Gastrocnemius medialis (tissue), 4 donors: ENCODE measurements around the gene E2F3. TPM values are rescaled to one million over a fixed set of nuclear protein-coding genes. Genes with fewer than 3 reads are reported as not detected.
A peak's percentile ranks its signal among the peaks of the same experiment; 100 is the strongest.
"Not testable (repeated sequence)": the region's sequence is repeated elsewhere in the genome, so short reads cannot be mapped to it uniquely, and the experiment has no call there.

Experiments
- ATAC-seq, 2 donors: fragments of 150-250 bp; one replicate each; pipeline ENCODE4 v1.9.1; 2016
- DNase-seq, 2 donors: peaks; one replicate each; pipeline ENCODE4 v3.0.0-alpha.2; 2019
- H3K27ac ChIP-seq, 4 donors: fragments of 200-600 bp; sonication (generic); 1 replicate in 1 of 4; 2 replicates in 3 of 4; pipeline ENCODE4 v1.5.1; 2016 to 2018; ENCODE audit warnings: mild to moderate bottlenecking in 2 of 4, moderate library complexity in 1 of 4
- H3K27me3 ChIP-seq, 3 donors: fragments of 200-600 bp; sonication (generic) in 2 of 3; 1 replicate in 1 of 3; 2 replicates in 2 of 3; pipeline versions ENCODE4 v1.5.1 to v1.6.0; 2016 to 2019; ENCODE audit warnings: mild to moderate bottlenecking in 1 of 3, moderate library complexity in 1 of 3
- H3K36me3 ChIP-seq, 2 donors: fragments of 200-600 bp; sonication (generic) in 1 of 2; one replicate each; pipeline ENCODE4 v1.5.1; 2017 to 2018
- H3K4me1 ChIP-seq, 2 donors: fragments of 200-600 bp; sonication (generic) in 1 of 2; one replicate each; pipeline ENCODE4 v1.5.1; 2016 to 2017; ENCODE audit warnings: mild to moderate bottlenecking in 2 of 2
- H3K4me3 ChIP-seq, 4 donors: fragments of 200-600 bp; sonication (generic) in 3 of 4; 1 replicate in 1 of 4; 2 replicates in 3 of 4; pipeline ENCODE4 v1.5.1; 2016 to 2019; ENCODE audit warnings: mild to moderate bottlenecking in 2 of 4
- H3K9me3 ChIP-seq, 3 donors: fragments of 200-600 bp; sonication (generic) in 2 of 3; 1 replicate in 1 of 3; 2 replicates in 2 of 3; pipeline ENCODE4 v1.5.1; 2016 to 2019
- CTCF ChIP-seq, 5 experiments: fragments of 450-650 bp in 3 of 5; fragments of 200-600 bp in 2 of 5; sonication (generic) in 2 of 5; IDR thresholded peaks in 4 of 5; conservative IDR thresholded peaks in 1 of 5; 1 replicate in 4 of 5; 2 replicates in 1 of 5; pipeline ENCODE4 v1.5.1; 2016 to 2019; ENCODE audit warnings: antibody characterized with exemption in 5 of 5, mild to moderate bottlenecking in 3 of 5, moderate library complexity in 3 of 5
- POLR2A ChIP-seq, 2 donors: fragments of 450-650 bp; IDR thresholded peaks; one replicate each; pipeline ENCODE4 v1.6.1; 2017; ENCODE audit warnings: antibody characterized with exemption in 2 of 2, mild to moderate bottlenecking in 2 of 2, moderate library complexity in 2 of 2
- in situ Hi-C, 4 donors: fragments of 200-750 bp; cut with MboI; loops; one replicate each; pipeline versions ENCODE4 v1.15.0 to v1.8.0; 2017; ENCODE audit warnings: low sequenced_read_pairs in 4 of 4
- intact Hi-C: fragments of 100-400 bp; cut with DNase I; formaldehyde crosslinking; loops from one replicate; pipeline ENCODE4 v1.15.1; 2023; ENCODE audit warnings: low total_unique reads
- total RNA-seq, 4 donors: library from RNA; depleted of rRNA; stranded (reverse); fragments of >200 nt; gene quantifications; one replicate each; pipeline versions ENCODE4 v1.1.0 to v1.2.3, GENCODE V29; 2016

E2F3 gene
- total RNA-seq, 4 donors from 2014 or later, result 5.4 to 13.6 (median 10.7) TPM

- Histone ChIP-seq H3K9me3 (no peaks in the 10 kb centered on the region), H3K4me3 (no peak overlapping the region), H3K4me1 (no peaks in the 10 kb centered on the region), H3K27ac (no peak overlapping the region), H3K27me3 (no peaks in the 10 kb centered on the region), H3K36me3 (no peaks in the 10 kb centered on the region)
- intact Hi-C loops, result no loop called here
- ATAC-seq (no peak), DNase-seq (no peak)
- no peak for TF ChIP-seq CTCF (IDR thresholded peaks at IDR 0.05 in 4 of 5, conservative IDR thresholded peaks at IDR 0.05 in 1 of 5)
- in situ Hi-C loops, result no loop called here
These were observed 96.3 kb downstream of the E2F3 start for GRCh38 chr6:20498041-20498385.

GRCh38 chr6:20509212-20509611 lies 107.5 kb downstream of the E2F3 start:
- Histone ChIP-seq H3K9me3 (no peaks in the 10 kb centered on the region), H3K36me3 (no peaks in the 10 kb centered on the region), H3K27ac (no peak overlapping the region), H3K4me1 (no peaks in the 10 kb centered on the region), H3K4me3 (no peak overlapping the region), H3K27me3 (no peaks in the 10 kb centered on the region)
- intact Hi-C loops, result no loop called here
- no peak for DNase-seq
- in situ Hi-C loops, result no loop called here
- TF ChIP-seq CTCF (IDR thresholded peaks at IDR 0.05 in 4 of 5, conservative IDR thresholded peaks at IDR 0.05 in 1 of 5) (no peak), POLR2A (IDR thresholded peaks at IDR 0.05) (no peak)
- ATAC-seq, result no peak

DNA sequence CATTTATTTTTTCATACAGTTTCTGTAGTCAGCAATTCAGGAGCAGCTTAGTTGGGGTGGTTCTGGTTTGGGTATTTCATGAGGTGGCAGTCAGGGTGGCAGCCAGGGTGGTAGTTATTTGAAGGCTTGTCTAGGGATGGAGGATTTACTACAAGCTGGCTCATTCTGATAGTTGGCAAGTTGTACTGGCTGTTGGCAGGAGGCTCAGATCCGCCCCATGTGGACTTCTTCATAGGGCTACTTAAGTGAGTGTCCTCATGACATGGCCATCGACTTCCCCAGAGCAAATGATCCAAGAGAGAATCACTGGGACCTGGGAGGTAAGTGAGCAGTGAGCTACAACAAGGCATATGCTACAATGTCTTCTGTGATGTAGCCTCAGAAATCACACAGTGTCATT lies 110.2 kb downstream of the E2F3 start:
- intact Hi-C loops, result no loop called here
- TF ChIP-seq CTCF (IDR thresholded peaks at IDR 0.05 in 4 of 5, conservative IDR thresholded peaks at IDR 0.05 in 1 of 5) (no peak), POLR2A (IDR thresholded peaks at IDR 0.05) (no peak)

DNA sequence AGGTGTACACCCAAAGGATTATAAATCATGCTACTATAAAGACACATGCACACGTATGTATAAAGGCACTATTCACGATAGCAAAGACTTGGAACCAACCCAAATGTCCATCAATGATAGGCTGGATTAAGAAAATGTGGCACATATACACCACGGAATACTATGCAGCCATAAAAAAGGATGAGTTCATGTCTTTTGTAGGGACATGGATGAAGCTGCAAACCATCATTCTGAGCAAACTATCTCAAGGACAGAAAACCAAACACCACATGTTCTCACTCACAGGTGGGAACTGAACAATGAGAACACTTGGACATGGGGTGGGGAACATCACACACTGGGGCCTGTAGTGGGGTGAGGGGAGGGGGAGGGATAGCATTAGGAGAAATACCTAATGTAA lies 123.5 kb downstream of the E2F3 start:
- intact Hi-C loops (loop anchor here (10.0 kb wide), 1 partner anchor 430 kb away; no protein-coding TSS in a partner anchor), in situ Hi-C loops (loop anchor here (5.0 to 25.0 kb wide), 4 partner anchors 130 to 438 kb away; no protein-coding TSS in a partner anchor)
- not testable (repeated sequence) for H3K4me1 ChIP-seq, H3K27me3 ChIP-seq, H3K4me3 ChIP-seq, H3K36me3 ChIP-seq, H3K9me3 ChIP-seq, H3K27ac ChIP-seq, DNase-seq, ATAC-seq

More for the DNA sequence above, 110.2 kb downstream of the E2F3 start:
- in situ Hi-C loops, result no loop called here
- no peaks in the 10 kb centered on the region for H3K27me3 ChIP-seq
- no peak overlapping the region for H3K27ac ChIP-seq
- H3K4me3 ChIP-seq, result no peak overlapping the region
- no peaks in the 10 kb centered on the region for H3K36me3 ChIP-seq
- ATAC-seq, result no peak
- H3K9me3 ChIP-seq, result no peaks in the 10 kb centered on the region
- H3K4me1 ChIP-seq, result no peaks in the 10 kb centered on the region
- no peak for DNase-seq

DNA sequence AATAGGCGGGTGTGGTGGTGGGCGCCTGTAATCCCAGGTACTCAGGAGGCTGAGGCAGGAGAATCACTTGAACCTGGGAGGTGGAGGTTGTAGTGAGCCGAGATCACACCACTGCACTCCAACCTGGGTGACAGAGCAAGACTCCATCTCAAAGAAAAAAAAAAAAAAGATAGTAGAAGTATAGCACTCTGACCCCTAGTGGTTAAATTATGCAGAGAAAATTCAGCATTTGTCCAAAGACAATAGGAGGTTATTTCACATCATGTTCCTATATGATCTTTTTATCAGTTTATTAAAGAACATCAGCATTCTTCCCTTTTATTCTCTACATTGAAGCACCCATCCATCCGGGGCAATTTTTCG lies 127.4 kb downstream of the E2F3 start:
- H3K27ac ChIP-seq, result peak overlapping the region; percentile 13 to 65 (median 30)
- DNase-seq, H3K27me3 ChIP-seq, H3K36me3 ChIP-seq, H3K4me1 ChIP-seq, H3K9me3 ChIP-seq: not testable (repeated sequence)
- peak; percentile 38 to 61 (median 47) for TF ChIP-seq CTCF (IDR thresholded peaks at IDR 0.05 in 4 of 5, conservative IDR thresholded peaks at IDR 0.05 in 1 of 5)
- in situ Hi-C loops (loop anchor here (5.0 to 25.0 kb wide), 4 partner anchors 134 to 442 kb away; no protein-coding TSS in a partner anchor), intact Hi-C loops (loop anchor here (10.0 kb wide), 1 partner anchor 434 kb away; no protein-coding TSS in a partner anchor)
- H3K4me3 ChIP-seq, result peak overlapping the region in 3 of 4 donors; percentile 3 to 26 (median 18)
- ATAC-seq, result peak; percentile 80 to 83
